Keratinocyte (primary cell): Measurements from ENCODE around the gene NR2F1.

Experiments
- EZH2 ChIP-seq: IDR thresholded peaks from one replicate; pipeline ENCODE4 v1.6.1; 2012; ENCODE audit warnings: inconsistent platforms, mild to moderate bottlenecking, low read length, moderate library complexity
- TF ChIP-seq, protein P1 (sequence below), 3 experiments: IDR thresholded peaks in 1 of 3; conservative IDR thresholded peaks in 1 of 3; optimal IDR thresholded peaks in 1 of 3; 2 replicates in 2 of 3; 3 replicates in 1 of 3; pipeline versions ENCODE3 to v1.5.1; 2011; ENCODE audit warnings: low read length in 3 of 3, mild to moderate bottlenecking in 3 of 3, moderate library complexity in 2 of 3, control low read depth in 1 of 3, inconsistent platforms in 1 of 3; ENCODE audit not compliant: insufficient read depth in 2 of 3; ENCODE audit errors: extremely low read depth in 1 of 3

DNA sequence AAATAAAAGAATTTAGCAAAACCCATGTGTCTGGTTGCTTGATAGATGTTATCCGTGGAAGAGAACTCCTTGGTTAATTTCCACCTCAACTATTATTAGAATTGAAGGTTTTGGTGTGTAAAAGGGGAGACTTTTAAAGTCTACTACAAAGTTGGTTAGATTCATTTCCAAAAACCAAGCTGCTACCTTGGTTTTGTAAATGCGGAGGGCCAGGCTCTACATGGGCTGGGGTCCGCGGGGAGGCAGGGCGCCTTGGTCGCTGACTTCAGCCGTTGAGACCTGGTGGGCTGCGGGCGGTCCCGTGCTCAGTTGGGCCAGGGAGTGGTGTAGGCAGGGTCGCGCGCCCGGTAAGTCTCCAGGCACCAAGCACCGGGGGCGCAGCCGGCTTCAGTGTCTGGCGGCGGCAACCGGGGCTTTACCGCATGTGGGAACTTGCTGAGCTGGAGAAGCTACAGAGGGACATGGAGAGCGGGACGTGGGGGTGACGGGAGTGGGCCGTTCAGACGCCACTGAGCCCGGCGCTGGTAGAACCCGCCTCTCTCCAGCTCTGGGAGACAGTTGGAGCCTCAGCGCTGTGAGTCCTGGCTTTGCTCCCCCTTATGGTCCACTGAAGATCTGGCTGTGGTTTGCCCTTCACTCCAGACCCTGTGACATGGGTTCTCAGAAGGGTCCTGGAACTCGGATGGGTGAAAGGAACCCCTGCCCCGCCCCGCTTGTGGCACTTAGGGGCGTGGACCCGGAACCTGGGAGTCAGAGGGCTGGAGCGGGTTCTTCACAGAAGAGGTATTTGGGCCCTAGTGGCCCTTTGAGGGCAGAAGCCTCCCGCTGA is 11.8 kb downstream of the NR2F1 start:
- TF ChIP-seq, protein P1, sequence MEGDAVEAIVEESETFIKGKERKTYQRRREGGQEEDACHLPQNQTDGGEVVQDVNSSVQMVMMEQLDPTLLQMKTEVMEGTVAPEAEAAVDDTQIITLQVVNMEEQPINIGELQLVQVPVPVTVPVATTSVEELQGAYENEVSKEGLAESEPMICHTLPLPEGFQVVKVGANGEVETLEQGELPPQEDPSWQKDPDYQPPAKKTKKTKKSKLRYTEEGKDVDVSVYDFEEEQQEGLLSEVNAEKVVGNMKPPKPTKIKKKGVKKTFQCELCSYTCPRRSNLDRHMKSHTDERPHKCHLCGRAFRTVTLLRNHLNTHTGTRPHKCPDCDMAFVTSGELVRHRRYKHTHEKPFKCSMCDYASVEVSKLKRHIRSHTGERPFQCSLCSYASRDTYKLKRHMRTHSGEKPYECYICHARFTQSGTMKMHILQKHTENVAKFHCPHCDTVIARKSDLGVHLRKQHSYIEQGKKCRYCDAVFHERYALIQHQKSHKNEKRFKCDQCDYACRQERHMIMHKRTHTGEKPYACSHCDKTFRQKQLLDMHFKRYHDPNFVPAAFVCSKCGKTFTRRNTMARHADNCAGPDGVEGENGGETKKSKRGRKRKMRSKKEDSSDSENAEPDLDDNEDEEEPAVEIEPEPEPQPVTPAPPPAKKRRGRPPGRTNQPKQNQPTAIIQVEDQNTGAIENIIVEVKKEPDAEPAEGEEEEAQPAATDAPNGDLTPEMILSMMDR (optimal IDR thresholded peaks at IDR 0.05 in 1 of 3, IDR thresholded peaks at IDR 0.05 in 1 of 3, conservative IDR thresholded peaks at IDR 0.05 in 1 of 3; ENCODE audit: extremely low read depth in 1 of 3, insufficient read depth in 2 of 3, low read length in 3 of 3) = no peak
- no peak for TF ChIP-seq EZH2
